Measurements from ENCODE around the gene ZNF587B.

- TF ChIP-seq EZH2phosphoT487 (IDR thresholded peaks at IDR 0.05; ENCODE audit: insufficient read depth, low read depth), result no peak
- TF ChIP-seq EZH2 (IDR thresholded peaks at IDR 0.05; ENCODE audit: insufficient read depth, poor library complexity, severe bottlenecking), result no peak
Measured at GRCh38 chr19:57888560-57889231, 58.6 kb downstream of the ZNF587B start, which contains the start of gene ZNF814.

All from GM23248 (cell line).